Right atrium auricular region (tissue), 2 donors: ENCODE data around the gene SLC2A9. TPM values are rescaled to one million over a fixed set of nuclear protein-coding genes. Genes with fewer than 3 reads are reported as not detected.

Source experiments
- DNase-seq: peaks from one replicate; pipeline ENCODE4 v3.0.0-alpha.2; 2019; ENCODE audit warnings: low spot score
- H3K27ac ChIP-seq, 2 donors: fragments of 200-600 bp; sonication (generic); 1 replicate in 1 of 2; 2 replicates in 1 of 2; pipeline ENCODE4 v1.5.1; 2016 to 2019
- H3K27me3 ChIP-seq, 2 donors: fragments of 200-600 bp; sonication (generic); one replicate each; pipeline versions ENCODE4 v1.5.1 to v1.6.0; 2017 to 2019
- H3K36me3 ChIP-seq: fragments of 200-600 bp; sonication (generic); one replicate; pipeline ENCODE4 v1.5.1; 2016
- H3K4me1 ChIP-seq, 2 donors: fragments of 200-600 bp; sonication (generic); one replicate each; pipeline versions ENCODE4 v1.5.1 to v1.6.0; 2017 to 2019
- H3K4me3 ChIP-seq, 2 donors: fragments of 200-600 bp; sonication (generic); 1 replicate in 1 of 2; 2 replicates in 1 of 2; pipeline ENCODE4 v1.5.1; 2017 to 2019; ENCODE audit warnings: mild to moderate bottlenecking in 1 of 2, moderate library complexity in 1 of 2
- H3K9me3 ChIP-seq, 2 donors: fragments of 200-600 bp; sonication (generic); one replicate each; pipeline ENCODE4 v1.5.1; 2019
- total RNA-seq, 2 donors: library from RNA; depleted of rRNA; stranded (reverse); fragments of >200 nt; gene quantifications; one replicate each; pipeline ENCODE4 v1.1.0, GENCODE V29; 2016
- TF ChIP-seq, protein P1 (sequence below), 2 donors: fragments of 200-600 bp; sonication (generic); IDR thresholded peaks; one replicate each; pipeline ENCODE4 v1.5.1; 2019; ENCODE audit warnings: antibody characterized with exemption in 2 of 2

Gene SLC2A9
- total RNA-seq, 2 donors from 2014 or later, result 3.5 to 5.8 TPM

DNA sequence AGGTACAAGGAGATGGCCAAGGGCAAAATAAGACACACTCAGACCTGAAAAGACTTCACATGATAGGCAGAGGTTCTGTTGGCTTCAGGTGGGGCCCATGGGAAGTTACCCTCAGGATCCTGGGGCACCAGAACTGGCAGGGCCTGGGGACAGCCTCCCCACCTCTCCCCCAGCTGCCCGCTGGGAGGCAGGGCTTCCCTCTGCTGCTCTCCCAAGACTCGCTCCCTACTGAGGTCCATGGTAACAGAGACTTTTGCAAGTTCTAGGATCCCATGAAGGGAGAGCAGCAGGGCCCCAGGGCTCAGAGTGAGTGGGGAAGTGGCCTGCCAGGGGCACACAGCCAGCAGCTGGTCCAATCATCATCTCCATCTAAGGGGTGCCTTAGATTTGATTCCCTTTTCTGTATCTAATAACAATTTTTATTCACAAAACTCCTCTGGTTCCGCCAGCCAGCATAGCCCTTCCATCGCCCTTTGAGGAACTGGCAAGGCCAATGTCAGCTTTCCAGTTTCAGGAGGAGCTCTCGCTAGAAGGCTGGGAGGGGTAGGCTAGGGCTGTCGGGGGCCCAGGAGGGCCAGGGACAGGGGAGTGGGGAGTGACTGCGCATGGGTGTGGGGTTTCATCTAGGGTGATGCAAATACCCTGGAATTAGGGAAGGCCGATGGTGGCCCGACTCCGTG, 78.2 kb downstream of the SLC2A9 start:
- Histone ChIP-seq H3K27ac (no peak overlapping the region), H3K27me3 (no peaks in the 10 kb centered on the region), H3K4me3 (no peak overlapping the region), H3K4me1 (peaks cover 0 to 11% of the 10 kb centered on the region in 2 donors), H3K9me3 (no peaks in the 10 kb centered on the region), H3K36me3 (no peaks in the 10 kb centered on the region)
- no peak for DNase-seq
- TF ChIP-seq, protein P1, sequence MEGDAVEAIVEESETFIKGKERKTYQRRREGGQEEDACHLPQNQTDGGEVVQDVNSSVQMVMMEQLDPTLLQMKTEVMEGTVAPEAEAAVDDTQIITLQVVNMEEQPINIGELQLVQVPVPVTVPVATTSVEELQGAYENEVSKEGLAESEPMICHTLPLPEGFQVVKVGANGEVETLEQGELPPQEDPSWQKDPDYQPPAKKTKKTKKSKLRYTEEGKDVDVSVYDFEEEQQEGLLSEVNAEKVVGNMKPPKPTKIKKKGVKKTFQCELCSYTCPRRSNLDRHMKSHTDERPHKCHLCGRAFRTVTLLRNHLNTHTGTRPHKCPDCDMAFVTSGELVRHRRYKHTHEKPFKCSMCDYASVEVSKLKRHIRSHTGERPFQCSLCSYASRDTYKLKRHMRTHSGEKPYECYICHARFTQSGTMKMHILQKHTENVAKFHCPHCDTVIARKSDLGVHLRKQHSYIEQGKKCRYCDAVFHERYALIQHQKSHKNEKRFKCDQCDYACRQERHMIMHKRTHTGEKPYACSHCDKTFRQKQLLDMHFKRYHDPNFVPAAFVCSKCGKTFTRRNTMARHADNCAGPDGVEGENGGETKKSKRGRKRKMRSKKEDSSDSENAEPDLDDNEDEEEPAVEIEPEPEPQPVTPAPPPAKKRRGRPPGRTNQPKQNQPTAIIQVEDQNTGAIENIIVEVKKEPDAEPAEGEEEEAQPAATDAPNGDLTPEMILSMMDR (IDR thresholded peaks at IDR 0.05), result no peak

DNA sequence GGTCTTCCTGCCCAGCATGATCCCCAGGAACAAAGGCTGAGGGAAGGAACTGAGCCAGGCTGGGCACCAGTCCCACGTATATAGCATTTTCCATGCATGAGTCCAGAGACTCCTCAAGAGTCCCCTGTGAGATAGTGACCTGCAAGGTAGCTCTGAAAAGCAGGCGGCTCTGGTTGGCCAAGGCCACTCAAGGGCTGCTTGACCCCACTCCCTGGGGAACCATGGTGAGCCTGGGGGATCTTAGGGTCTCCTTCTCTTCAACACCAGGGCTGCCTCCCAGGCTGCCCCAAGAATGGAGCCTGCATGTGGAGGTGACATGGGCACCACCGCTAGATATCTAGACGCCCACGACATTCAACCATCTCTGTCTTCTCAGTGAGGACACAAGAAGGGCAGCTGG, 79.2 kb downstream of the SLC2A9 start:
- Histone ChIP-seq H3K27me3 (no peaks in the 10 kb centered on the region), H3K9me3 (no peaks in the 10 kb centered on the region), H3K4me1 (peaks cover 0 to 4% of the 10 kb centered on the region in 2 donors), H3K36me3 (no peaks in the 10 kb centered on the region), H3K27ac (no peak overlapping the region), H3K4me3 (no peak overlapping the region)
- no peak for DNase-seq
- TF ChIP-seq, protein P1 (IDR thresholded peaks at IDR 0.05), result no peak

DNA sequence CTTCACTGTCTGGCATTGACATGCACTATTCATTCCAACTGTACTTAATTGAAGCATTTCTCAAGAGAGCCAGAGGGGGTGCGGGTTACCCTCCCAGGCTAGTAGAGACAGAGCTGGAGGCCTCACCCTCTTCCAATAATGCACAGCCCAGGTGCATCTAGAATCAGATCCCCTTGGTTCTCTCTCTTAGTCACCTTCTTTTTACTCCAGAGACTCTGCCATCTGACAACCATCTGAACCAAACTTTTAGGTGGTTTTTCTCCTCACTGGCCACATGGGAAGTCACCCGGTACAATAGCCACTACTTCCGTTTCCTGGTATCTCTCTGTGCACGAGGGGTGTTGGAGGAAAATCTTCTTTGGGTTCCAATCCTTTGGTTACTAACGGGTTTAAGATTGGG, 81.3 kb downstream of the SLC2A9 start:
- H3K27ac ChIP-seq, result no peak overlapping the region
- no peak for DNase-seq
- H3K27me3 ChIP-seq, result no peaks in the 10 kb centered on the region
- no peak overlapping the region for H3K4me3 ChIP-seq
- H3K9me3 ChIP-seq, result no peaks in the 10 kb centered on the region
- H3K36me3 ChIP-seq, result no peaks in the 10 kb centered on the region
- no peaks in the 10 kb centered on the region for H3K4me1 ChIP-seq
- TF ChIP-seq, protein P1 (IDR thresholded peaks at IDR 0.05), result no peak

DNA sequence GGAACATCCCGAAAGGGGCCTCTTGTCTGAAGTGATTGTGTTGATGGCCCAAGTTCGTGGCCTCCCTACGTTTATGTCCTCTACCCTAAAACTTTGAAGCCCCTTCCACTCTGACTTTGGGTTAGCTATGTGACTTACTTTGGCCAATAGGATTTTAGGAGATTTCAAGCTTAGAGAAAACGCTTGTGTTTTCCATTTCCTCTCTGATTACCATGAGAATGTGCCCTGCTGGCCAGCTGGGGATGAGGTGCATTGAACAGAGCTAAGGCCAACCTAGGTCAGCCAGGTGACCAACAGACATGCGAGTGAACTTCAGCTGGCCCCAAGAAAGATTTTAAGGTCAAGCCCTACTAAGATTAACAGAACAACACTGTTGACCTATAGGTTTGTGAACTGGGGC, 82.4 kb downstream of the SLC2A9 start:
- DNase-seq, result no peak
- H3K9me3 ChIP-seq, result no peaks in the 10 kb centered on the region
- TF ChIP-seq, protein P1 (IDR thresholded peaks at IDR 0.05), result no peak
- H3K27me3 ChIP-seq, result no peaks in the 10 kb centered on the region
- no peak overlapping the region for H3K4me3 ChIP-seq
- no peak overlapping the region for H3K27ac ChIP-seq
- no peaks in the 10 kb centered on the region for H3K36me3 ChIP-seq
- H3K4me1 ChIP-seq, result no peaks in the 10 kb centered on the region

DNA sequence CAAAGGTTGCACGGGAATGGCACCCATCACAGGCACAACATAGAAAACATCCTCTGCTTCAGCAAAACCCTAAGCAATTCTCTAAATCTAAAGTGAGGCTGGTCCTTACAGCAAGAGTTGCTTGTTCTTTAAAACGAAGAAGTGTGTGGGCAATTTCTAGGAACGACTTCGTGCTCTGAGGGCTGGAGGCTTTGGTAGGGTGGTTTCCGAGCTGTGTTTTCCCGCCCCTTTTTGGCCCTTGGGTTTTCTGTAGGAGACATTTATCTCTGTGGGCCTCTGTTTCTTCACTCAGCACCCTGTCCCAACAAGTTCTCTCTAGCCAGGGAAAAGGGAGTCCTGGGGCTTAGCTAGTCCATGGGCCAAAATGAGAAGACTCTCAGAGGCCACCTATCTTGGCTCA, 84.2 kb downstream of the SLC2A9 start:
- Histone ChIP-seq H3K4me1 (no peaks in the 10 kb centered on the region), H3K36me3 (no peaks in the 10 kb centered on the region), H3K27ac (no peak overlapping the region), H3K4me3 (no peak overlapping the region), H3K27me3 (no peaks in the 10 kb centered on the region), H3K9me3 (no peaks in the 10 kb centered on the region)
- no peak for DNase-seq
- TF ChIP-seq, protein P1 (IDR thresholded peaks at IDR 0.05), result no peak

DNA sequence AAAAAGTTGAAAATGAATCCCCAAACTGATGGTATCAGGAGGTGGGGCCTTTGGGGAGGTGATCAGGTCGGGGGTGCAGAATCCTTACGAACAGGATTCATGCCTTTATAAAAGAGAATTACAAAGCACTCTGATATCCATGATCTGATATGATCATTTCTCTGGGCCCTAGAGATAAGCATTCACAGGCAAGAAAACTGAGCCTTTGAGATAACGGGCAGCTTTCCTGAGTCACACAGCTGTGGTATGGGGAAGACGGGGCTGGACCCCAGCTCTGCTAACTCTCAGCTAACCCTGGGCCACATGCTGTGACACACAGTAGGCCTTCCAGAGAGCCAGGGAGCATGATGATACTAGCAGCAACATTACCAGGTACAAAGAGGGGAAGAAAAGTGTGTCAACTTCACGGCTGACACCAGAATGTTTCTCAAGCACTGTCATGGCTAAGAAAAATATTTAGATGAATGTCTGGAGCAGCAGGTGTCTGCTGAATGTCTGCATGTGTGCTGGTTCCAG, 85.1 kb downstream of the SLC2A9 start:
- TF ChIP-seq, protein P1 (IDR thresholded peaks at IDR 0.05), result no peak

More for the DNA sequence above, 85.1 kb downstream of the SLC2A9 start:
- Histone ChIP-seq H3K4me3 (no peak overlapping the region), H3K27ac (no peak overlapping the region), H3K27me3 (no peaks in the 10 kb centered on the region), H3K9me3 (no peaks in the 10 kb centered on the region), H3K36me3 (no peaks in the 10 kb centered on the region), H3K4me1 (no peaks in the 10 kb centered on the region)
- no peak for DNase-seq
